ENCODE results near the gene CDC34.

Gene CDC34, protein sequence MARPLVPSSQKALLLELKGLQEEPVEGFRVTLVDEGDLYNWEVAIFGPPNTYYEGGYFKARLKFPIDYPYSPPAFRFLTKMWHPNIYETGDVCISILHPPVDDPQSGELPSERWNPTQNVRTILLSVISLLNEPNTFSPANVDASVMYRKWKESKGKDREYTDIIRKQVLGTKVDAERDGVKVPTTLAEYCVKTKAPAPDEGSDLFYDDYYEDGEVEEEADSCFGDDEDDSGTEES

GRCh38 chr19:531753-532560 is at the start of gene CDC34:
Gene CDC34 (plus strand): TSS chr19:531760. CDS start chr19:531932, 172 bp downstream.
- DNase-seq, result peak in 1 of 2 experiments; percentile 46

DNA sequence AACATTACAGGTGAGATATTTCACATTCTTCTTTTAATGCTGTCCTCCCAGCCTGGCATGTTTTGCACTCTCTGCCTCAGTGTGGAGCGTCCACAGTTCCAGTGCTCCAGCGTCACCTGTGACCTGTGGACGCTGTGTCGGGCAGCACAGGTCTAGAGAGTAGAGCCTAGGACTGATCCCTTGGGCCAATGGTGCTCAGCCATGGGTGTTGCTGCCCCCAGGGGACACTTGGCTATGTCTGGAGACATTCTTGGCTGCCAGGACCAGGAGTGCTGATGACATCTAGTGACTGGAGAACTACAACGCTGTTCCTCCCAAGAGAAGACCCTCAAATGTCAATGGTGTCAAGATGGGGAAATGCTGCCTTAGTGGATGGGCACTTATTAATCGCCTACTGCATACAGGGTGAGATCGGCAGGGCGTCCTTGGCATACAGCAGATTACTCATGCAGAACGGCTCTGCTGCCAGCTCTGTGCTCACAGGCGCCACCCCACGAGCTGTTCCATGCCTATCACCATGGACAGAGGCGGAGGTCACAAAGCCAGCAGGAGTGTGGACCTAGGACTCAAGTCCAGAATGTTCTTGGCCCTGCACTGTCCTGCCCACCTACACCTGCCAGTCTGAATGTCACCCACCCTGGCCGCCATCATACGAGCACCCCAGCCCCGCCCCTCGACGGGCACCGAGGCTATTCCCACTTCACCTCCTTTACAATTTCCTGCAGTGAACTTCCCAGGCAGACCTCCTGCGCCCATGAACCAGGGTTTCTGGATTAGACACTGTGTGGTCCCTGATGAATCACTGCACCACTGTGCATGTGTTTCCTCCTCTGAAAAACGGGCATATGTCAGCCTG is 49.1 kb upstream of the CDC34 start:
- no peak for DNase-seq

DNA sequence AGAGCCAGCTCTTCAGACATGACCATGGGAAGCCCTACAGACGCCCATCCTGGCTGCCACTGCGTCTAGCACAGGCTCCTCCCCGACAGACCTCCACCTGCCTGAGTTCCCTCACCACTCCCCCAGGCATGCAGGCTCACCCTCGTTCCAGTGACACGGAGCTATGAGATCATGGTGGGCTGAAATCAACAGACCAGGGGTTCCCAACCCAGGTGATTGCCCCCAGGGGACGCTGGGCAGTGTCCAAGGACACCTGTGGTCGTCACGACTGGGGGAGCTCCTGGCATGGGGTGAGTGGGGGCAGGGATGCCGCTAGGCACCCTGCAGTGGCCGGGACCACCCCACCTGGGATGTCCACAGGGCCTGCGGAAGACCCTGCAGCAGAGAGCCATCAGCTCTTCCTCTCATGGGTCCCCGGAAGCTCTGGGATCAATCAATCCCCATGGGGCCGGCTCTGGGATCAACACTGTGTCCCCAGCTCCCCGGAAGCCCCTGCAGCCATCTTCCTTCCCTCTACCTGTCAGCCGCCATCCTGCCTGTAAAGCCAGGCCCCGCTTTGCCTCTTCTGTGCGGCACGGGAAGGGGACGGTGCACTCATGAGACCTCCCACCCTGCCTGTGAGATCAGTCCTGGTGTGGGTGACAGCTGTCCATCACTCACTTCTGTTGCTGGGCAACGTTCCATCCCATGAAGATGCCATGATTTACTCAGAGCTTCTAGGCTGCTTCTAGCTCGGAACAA is 48.1 kb upstream of the CDC34 start:
- DNase-seq, result no peak

DNA sequence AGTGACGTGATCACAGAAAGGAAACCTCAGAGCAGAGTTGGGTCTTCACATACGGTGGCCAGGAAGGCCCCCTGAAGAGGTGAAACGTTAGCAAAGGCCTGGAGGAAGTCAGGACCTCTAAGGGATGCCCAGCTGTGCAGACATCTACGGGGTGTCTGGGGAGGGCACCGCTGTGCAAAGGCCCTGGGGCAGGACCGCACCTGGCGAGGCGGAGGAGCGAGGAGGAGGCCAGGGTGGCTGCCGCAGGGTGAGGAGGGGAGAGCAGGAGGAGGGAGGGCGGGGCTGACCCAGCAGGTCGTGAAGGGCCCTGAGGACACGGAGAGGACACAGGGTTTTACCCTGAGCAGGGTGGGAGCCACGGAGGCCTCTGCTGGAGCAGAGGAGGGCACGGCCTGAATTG is 47.1 kb upstream of the CDC34 start:
- DNase-seq, result no peak

- peak; percentile 38 to 72 for DNase-seq
Observed at GRCh38 chr19:485077-485476, 46.5 kb upstream of the CDC34 start.

DNA sequence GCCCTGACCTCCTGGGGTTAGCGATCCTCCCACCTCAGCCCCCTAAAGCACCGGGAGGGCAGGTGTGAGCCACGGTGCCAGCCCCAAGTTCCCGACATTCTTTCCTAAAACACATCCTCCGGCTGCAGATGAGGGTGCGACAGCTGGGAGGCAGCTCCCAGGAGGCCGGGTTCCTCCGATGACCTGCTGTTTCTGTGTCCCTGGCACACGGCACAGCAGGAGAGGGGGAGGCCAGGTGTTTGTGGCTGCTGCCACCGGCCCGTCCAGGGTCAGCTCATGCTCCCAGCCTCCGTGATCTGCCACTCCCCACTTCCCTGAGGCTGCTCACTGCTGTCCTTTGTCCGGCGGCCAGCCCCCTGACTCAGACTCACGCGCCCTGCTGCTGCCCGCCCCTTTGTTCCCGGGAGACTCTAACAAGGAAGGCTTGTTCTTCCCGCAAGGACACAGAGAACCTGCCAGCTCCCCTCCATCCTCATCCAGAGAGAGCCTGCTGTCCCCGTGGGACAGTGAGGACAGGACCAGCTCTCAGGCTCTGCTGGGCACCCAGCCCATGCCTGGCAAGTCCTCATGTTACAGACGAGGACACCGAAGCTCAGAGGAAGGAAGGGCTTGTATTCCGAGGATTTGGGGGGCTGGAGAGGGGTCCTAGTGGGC is 45.9 kb upstream of the CDC34 start:
- DNase-seq, result peak; percentile 72 to 78

GRCh38 chr19:488505-489417 is 42.8 kb upstream of the CDC34 start:
- DNase-seq, result peak; percentile 86 to 96

GRCh38 chr19:489418-490196 is 42.0 kb upstream of the CDC34 start:
- no peak for DNase-seq

DNA sequence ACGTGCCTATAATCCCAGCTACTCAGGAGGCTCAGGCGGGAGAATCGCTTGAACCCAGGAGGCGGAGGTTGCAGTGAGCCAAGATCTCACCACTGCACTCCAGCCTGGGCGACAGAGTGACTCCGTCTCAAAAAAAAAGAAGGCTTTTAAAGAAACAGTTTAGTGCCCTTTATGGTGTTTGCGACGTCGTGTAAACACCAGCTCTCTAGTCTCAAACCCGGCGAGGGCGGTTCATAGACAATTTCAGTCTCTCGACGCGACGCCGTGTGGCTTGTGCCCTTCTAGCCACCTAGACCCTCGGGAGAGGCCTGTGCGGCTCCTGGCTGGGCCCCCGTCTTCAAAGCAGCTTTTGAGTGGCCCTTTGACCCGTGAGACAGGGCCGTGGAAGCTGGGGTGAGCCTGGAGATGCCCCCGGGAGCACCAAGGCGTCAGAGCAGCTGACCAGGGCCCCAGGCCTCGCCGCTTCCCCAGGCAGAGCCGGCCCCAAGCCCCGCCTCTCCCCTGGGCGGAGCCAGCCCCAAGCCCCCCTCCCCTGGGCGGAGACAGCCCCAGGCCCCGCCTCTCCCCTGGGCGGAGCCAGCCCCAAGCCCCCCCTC is 40.3 kb upstream of the CDC34 start:
- no peak for DNase-seq

DNA sequence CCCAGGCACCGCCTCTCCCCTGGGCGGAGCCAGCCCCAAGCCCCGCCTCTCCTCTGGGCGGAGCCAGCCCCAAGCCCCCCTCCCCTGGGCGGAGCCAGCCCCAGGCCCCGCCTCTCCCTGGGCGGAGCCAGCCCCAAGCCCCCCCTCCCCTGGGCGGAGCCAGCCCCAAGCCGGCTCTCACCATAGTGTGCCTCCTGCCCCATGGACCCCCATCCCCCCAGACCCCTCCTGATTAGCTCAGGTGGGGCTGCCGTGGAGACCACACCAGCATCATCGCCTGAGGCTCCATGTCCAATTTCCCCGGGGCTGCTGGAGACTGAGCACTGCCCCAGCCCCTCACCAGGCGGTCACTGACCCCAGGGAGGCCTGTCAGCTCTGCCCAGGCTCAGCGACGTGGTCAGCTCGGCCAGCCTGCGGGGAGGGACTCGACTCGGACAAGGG is 39.4 kb upstream of the CDC34 start:
- no peak for DNase-seq

DNA sequence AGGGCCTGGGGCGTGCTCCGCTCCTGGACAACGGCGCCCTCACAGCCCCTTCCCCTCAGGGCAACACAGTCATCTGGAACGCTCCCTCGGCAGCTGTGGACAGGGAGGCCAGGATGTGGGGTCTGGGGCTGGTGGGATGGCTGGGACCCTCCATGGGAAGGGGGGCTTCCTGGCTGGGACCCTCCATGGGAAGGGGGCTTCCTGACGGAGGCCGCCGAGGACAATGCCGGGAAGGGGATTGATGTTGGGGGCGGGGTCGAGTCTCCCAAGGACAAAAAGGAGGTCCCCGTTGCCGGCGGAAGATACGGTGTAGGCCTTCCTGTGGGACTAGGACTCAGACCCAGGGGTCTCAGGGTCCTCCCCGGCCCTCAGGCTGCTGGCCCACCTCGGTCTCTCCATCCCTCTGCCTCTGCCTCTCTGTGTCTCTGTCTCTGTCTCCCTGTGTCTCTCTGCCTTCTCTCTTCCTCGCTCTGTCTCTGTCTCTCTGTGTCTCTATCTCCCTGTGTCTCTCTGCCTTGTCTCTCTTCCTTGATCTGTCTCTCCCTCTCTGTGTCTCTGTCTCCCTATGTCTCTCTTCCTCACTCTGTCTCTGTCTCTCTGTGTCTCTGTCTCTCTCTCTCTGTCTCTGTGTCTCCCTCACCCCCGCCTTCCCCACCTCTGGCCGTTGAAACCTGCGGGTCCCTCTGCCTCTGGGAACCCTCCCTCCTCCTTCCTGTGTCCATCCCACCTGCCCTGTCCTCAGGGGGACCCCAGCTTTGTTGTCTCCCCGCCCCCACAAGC is 38.0 kb upstream of the CDC34 start:
- DNase-seq, result no peak

DNA sequence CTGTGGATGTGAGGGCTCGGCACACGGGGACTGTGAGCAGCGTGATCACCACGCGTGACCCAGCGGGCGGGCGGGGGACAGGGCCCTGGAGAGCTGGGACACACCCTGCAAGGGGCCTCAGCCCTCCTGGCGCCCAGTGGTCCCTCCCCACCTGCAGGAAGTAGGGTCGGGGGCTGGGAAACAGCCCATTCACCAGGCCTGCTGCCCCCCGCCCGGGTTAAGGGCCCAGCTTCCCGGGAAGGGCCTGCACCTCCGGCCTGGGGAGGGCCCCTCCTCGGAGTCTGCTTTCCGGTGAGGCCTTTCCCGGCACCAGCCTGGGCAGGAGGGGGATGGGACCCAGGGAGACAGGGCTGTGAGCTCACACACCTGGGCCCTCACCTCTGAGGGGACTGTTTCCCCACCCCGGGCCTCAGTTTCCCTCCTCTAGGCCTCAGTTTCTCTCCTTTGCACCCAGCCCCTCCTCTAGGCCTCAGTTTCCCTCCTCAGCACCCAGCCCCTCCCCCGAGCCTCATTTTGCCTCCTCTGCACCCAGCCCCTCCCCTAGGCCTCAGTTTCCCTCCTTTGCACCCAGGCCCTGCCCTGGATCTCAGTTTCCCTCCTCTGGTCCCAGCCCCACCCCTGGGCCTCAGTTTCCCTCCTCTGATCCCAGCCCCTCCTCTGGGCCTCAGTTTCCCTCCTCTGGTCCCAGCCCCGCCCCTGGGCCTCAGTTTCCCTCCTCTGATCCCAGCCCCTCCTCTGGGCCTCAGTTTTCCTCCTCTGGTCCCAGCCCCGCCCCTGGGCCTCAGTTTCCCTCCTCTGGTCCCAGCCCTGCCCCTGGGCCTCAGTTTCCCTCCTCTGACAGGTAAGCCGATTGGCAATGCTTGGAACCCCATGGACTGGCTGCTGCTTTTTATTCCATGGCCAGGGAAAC is 37.1 kb upstream of the CDC34 start:
- DNase-seq, result no peak

GRCh38 chr19:495081-495401 is 36.5 kb upstream of the CDC34 start:
- no peak for DNase-seq

GRCh38 chr19:495402-496111 is 36.0 kb upstream of the CDC34 start:
- peak; percentile 24 to 61 for DNase-seq

GRCh38 chr19:496112-496665 is 35.4 kb upstream of the CDC34 start, which contains the start of gene MADCAM1:
Gene MADCAM1 (plus strand): TSS chr19:496486. CDS start chr19:496500, 14 bp downstream.
- no peak for DNase-seq

DNA sequence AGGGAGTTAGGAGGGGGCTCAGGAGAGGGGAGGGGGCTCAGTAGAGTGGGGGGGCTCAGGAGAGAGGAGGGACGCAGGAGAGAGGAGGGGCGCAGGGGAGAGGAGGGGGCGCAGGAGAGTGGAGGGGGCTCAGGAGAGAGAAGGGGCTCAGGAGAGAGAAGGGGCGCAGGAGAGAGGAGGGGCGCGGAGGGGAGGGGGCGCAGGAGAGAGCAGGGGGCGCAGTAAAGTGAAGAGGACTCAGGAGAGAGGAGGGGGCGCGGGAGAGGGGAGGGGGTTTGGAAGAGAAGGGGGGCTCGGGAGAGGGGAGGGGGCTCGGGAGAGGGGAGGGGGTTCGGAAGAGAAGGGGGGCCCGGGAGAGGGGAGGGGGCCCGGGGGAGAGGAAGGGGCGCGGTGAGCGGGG is 34.6 kb upstream of the CDC34 start:
- no peak for DNase-seq

- no peak for DNase-seq
Observed at GRCh38 chr19:497491-497868, 34.1 kb upstream of the CDC34 start.

Data from NCI-H524 (cell line).